HG02943 (cell line): ENCODE measurements around the gene GBGT1.

Experiments used
- ATAC-seq: cut with Tn5 transposase; IDR thresholded peaks from one replicate; pipeline ENCODE4 v1.9.1; 2021; ENCODE audit warnings: mild to moderate bottlenecking, low read depth, moderate library complexity; ENCODE audit not compliant: unreplicated experiment

Gene GBGT1

GRCh38 chr9:133129001-133129795 is 34.5 kb downstream of the GBGT1 start:
- ATAC-seq: no peak

GRCh38 chr9:133128152-133128551 is 35.6 kb downstream of the GBGT1 start:
- ATAC-seq: no peak

- ATAC-seq: no peak
Observed at GRCh38 chr9:133127340-133127981, 36.3 kb downstream of the GBGT1 start.

- ATAC-seq: no peak
Observed at GRCh38 chr9:133126697-133127339, 36.9 kb downstream of the GBGT1 start.

- ATAC-seq: no peak
Observed at GRCh38 chr9:133125941-133126696, 37.6 kb downstream of the GBGT1 start.

GRCh38 chr9:133124907-133125275 is 38.8 kb downstream of the GBGT1 start:
- no peak for ATAC-seq

GRCh38 chr9:133124123-133124906 is 39.4 kb downstream of the GBGT1 start:
- ATAC-seq: no peak

- no peak for ATAC-seq
Observed at GRCh38 chr9:133122935-133123611, 40.6 kb downstream of the GBGT1 start.

GRCh38 chr9:133122605-133122934 is 41.1 kb downstream of the GBGT1 start:
- ATAC-seq: no peak

GRCh38 chr9:133121915-133122550 is 41.7 kb downstream of the GBGT1 start:
- no peak for ATAC-seq

GRCh38 chr9:133121198-133121914 is 42.4 kb downstream of the GBGT1 start, which contains the start of gene RALGDS:
RALGDS (minus strand) TSS chr9:133121240; CDS start chr9:133121154, 86 bp downstream.
- ATAC-seq: peak; percentile 67

- ATAC-seq: peak; percentile 4
Observed at GRCh38 chr9:133120501-133121197, 43.1 kb downstream of the GBGT1 start.

GRCh38 chr9:133119846-133120500 is 43.7 kb downstream of the GBGT1 start:
- ATAC-seq: no peak

- no peak for ATAC-seq
Observed at GRCh38 chr9:133119103-133119845, 44.4 kb downstream of the GBGT1 start.

- no peak for ATAC-seq
Observed at GRCh38 chr9:133118568-133118967, 45.1 kb downstream of the GBGT1 start.

GRCh38 chr9:133118179-133118520 is 45.6 kb downstream of the GBGT1 start:
- ATAC-seq: no peak
